ENCODE measurements around the gene PRKN. TPM values are rescaled to one million over a fixed set of nuclear protein-coding genes. Genes with fewer than 3 reads are reported as not detected.

The PRKN gene
- polyA plus RNA-seq, 1 donor from 2014 or later: 1.2 TPM

GRCh38 chr6:161894436-161894835, 833.1 kb downstream of the PRKN start:
- Histone ChIP-seq H3K9ac (ENCODE audit: low read length) (no peak overlapping the region), H3K27me3 (ENCODE audit: insufficient read depth, low read depth, low read length) (no peaks in the 10 kb centered on the region), H3K27ac (ENCODE audit: low read length) (no peak overlapping the region), H3K4me2 (ENCODE audit: low read length) (no peak overlapping the region), H3K79me2 (replicated peaks; ENCODE audit: insufficient read depth, low read length) (no peaks in the 10 kb centered on the region), H3K9me3 (ENCODE audit: low read length) (no peaks in the 10 kb centered on the region), H3K9me2 (ENCODE audit: insufficient read depth, low read length) (no peaks in the 10 kb centered on the region), H4K20me1 (ENCODE audit: insufficient read depth) (no peaks in the 10 kb centered on the region), H3K4me3 (ENCODE audit: low read length) (no peak overlapping the region), H2AFZ (ENCODE audit: low read depth, low read length) (no peak overlapping the region), H3F3A (ENCODE audit: insufficient read depth, low read length, poor library complexity, severe bottlenecking) (no peaks in the 10 kb centered on the region), H3K36me3 (ENCODE audit: insufficient read depth, low read length) (no peaks in the 10 kb centered on the region)
- TF ChIP-seq MXI1 (conservative IDR thresholded peaks at IDR 0.05; ENCODE audit: poor library complexity, severe bottlenecking): no peak
- TF ChIP-seq SMC3 (conservative IDR thresholded peaks at IDR 0.05; ENCODE audit: poor library complexity): no peak
- TF ChIP-seq EZH2 (IDR thresholded peaks at IDR 0.05; ENCODE audit: borderline replicate concordance, insufficient read depth, low read length, poor library complexity, severe bottlenecking): no peak
- no peak for TF ChIP-seq REST (IDR thresholded peaks at IDR 0.05; ENCODE audit: borderline replicate concordance)
- no peak for TF ChIP-seq POLR2AphosphoS5 (IDR thresholded peaks at IDR 0.05)
- TF ChIP-seq EP300 (conservative IDR thresholded peaks at IDR 0.05; ENCODE audit: poor library complexity, severe bottlenecking): no peak
- TF ChIP-seq CTCF (IDR thresholded peaks at IDR 0.05; ENCODE audit: poor library complexity, severe bottlenecking): no peak
- TF ChIP-seq RAD21 (conservative IDR thresholded peaks at IDR 0.05): no peak
- no peak for TF ChIP-seq TAF1 (IDR thresholded peaks at IDR 0.05; ENCODE audit: low read depth)

- H3F3A ChIP-seq (ENCODE audit: insufficient read depth, low read length, poor library complexity, severe bottlenecking): no peaks in the 10 kb centered on the region
- H3K36me3 ChIP-seq (ENCODE audit: insufficient read depth, low read length): no peaks in the 10 kb centered on the region
- TF ChIP-seq CTCF (IDR thresholded peaks at IDR 0.05; ENCODE audit: poor library complexity, severe bottlenecking) (no peak), MXI1 (conservative IDR thresholded peaks at IDR 0.05; ENCODE audit: poor library complexity, severe bottlenecking) (no peak), SMC3 (conservative IDR thresholded peaks at IDR 0.05; ENCODE audit: poor library complexity) (no peak), REST (IDR thresholded peaks at IDR 0.05; ENCODE audit: borderline replicate concordance) (no peak), EZH2 (IDR thresholded peaks at IDR 0.05; ENCODE audit: borderline replicate concordance, insufficient read depth, low read length, poor library complexity, severe bottlenecking) (no peak), TAF1 (IDR thresholded peaks at IDR 0.05; ENCODE audit: low read depth) (no peak), RAD21 (conservative IDR thresholded peaks at IDR 0.05) (no peak), EP300 (conservative IDR thresholded peaks at IDR 0.05; ENCODE audit: poor library complexity, severe bottlenecking) (peak; percentile 44), POLR2AphosphoS5 (IDR thresholded peaks at IDR 0.05) (peak; percentile 65)
- H3K4me3 ChIP-seq (ENCODE audit: low read length): no peak overlapping the region
- H3K4me2 ChIP-seq (ENCODE audit: low read length): peak overlapping the region; percentile 36
- H3K9ac ChIP-seq (ENCODE audit: low read length): no peak overlapping the region
- no peaks in the 10 kb centered on the region for H3K27me3 ChIP-seq (ENCODE audit: insufficient read depth, low read depth, low read length)
- no peaks in the 10 kb centered on the region for H4K20me1 ChIP-seq (ENCODE audit: insufficient read depth)
- no peaks in the 10 kb centered on the region for H3K9me2 ChIP-seq (ENCODE audit: insufficient read depth, low read length)
- no peaks in the 10 kb centered on the region for H3K9me3 ChIP-seq (ENCODE audit: low read length)
- no peak overlapping the region for H2AFZ ChIP-seq (ENCODE audit: low read depth, low read length)
- no peaks in the 10 kb centered on the region for H3K79me2 ChIP-seq (replicated peaks; ENCODE audit: insufficient read depth, low read length)
- H3K27ac ChIP-seq (ENCODE audit: low read length): peak overlapping the region; percentile 42
Observed at GRCh38 chr6:161891542-161891941, 836.0 kb downstream of the PRKN start.

All from neural cell (in vitro differentiated cells).